HTERT RPE-1 (cell line): ENCODE results near the gene SLC24A4.

ENCODE experiments used
- in situ Hi-C: fragments of 300-500 bp; cut with MboI; formaldehyde crosslinking; loops from 4 replicates; pipeline ENCODE4 v1.14.3; 2020; ENCODE audit warnings: low sequenced_read_pairs

The SLC24A4 gene

GRCh38 chr14:92323011-92323915 is at the start of gene SLC24A4:
SLC24A4 (plus strand) TSS chr14:92323165; CDS start chr14:92323831, 666 bp downstream.
- in situ Hi-C loops, result no loop called here

- in situ Hi-C loops, result no loop called here
Observed at GRCh38 chr14:92273166-92273565, 49.8 kb upstream of the SLC24A4 start.

- in situ Hi-C loops, result no loop called here
Observed at GRCh38 chr14:92274055-92274454, 48.9 kb upstream of the SLC24A4 start.

GRCh38 chr14:92276074-92276473 is 46.9 kb upstream of the SLC24A4 start:
- in situ Hi-C loops, result no loop called here

- in situ Hi-C loops, result no loop called here
Observed at GRCh38 chr14:92277031-92277430, 45.9 kb upstream of the SLC24A4 start.

- in situ Hi-C loops, result no loop called here
Observed at GRCh38 chr14:92280554-92281262, 42.3 kb upstream of the SLC24A4 start.

GRCh38 chr14:92282669-92283068 is 40.3 kb upstream of the SLC24A4 start:
- in situ Hi-C loops, result no loop called here

- in situ Hi-C loops, result no loop called here
Observed at GRCh38 chr14:92285311-92285710, 37.7 kb upstream of the SLC24A4 start.

GRCh38 chr14:92287987-92288386 is 35.0 kb upstream of the SLC24A4 start:
- in situ Hi-C loops, result no loop called here

GRCh38 chr14:92288994-92289660 is 33.8 kb upstream of the SLC24A4 start:
- in situ Hi-C loops, result no loop called here

- in situ Hi-C loops, result no loop called here
Observed at GRCh38 chr14:92292673-92293072, 30.3 kb upstream of the SLC24A4 start.

- in situ Hi-C loops, result no loop called here
Observed at GRCh38 chr14:92294506-92294905, 28.5 kb upstream of the SLC24A4 start.

- in situ Hi-C loops, result no loop called here
Observed at GRCh38 chr14:92297818-92298595, 25.0 kb upstream of the SLC24A4 start.

GRCh38 chr14:92302481-92302880 is 20.5 kb upstream of the SLC24A4 start:
- in situ Hi-C loops, result no loop called here

- in situ Hi-C loops, result no loop called here
Observed at GRCh38 chr14:92308716-92309115, 14.2 kb upstream of the SLC24A4 start.

GRCh38 chr14:92309968-92310530 is 12.9 kb upstream of the SLC24A4 start:
- in situ Hi-C loops, result no loop called here

- in situ Hi-C loops, result no loop called here
Observed at GRCh38 chr14:92310776-92311375, 12.1 kb upstream of the SLC24A4 start.

GRCh38 chr14:92314182-92314581 is 8.8 kb upstream of the SLC24A4 start:
- in situ Hi-C loops, result no loop called here

GRCh38 chr14:92315050-92315805 is 7.7 kb upstream of the SLC24A4 start:
- in situ Hi-C loops, result no loop called here
